Esophagus muscularis mucosa (tissue), 4 donors: ENCODE results near the gene PAPLN.

Experiments
- CTCF ChIP-seq, 3 experiments: fragments of 200-600 bp in 2 of 3; fragments of 450-650 bp in 1 of 3; sonication (generic) in 2 of 3; IDR thresholded peaks; one replicate each; pipeline ENCODE4 v1.5.1; 2017 to 2019; ENCODE audit warnings: antibody characterized with exemption in 3 of 3, mild to moderate bottlenecking in 2 of 3, moderate library complexity in 1 of 3
- EP300 ChIP-seq: sonication (generic); formaldehyde crosslinking; IDR thresholded peaks from one replicate; pipeline ENCODE4 v1.6.1; 2017; ENCODE audit warnings: antibody characterized with exemption
- POLR2A ChIP-seq: fragments of 450-650 bp; IDR thresholded peaks from one replicate; pipeline ENCODE4 v1.6.1; 2017; ENCODE audit warnings: antibody characterized with exemption, moderate library complexity, mild to moderate bottlenecking, low read depth

- TF ChIP-seq EP300 = no peak
- no peak for TF ChIP-seq CTCF (IDR thresholded peaks at IDR 0.05)
- no peak for TF ChIP-seq POLR2A
Measured at GRCh38 chr14:73246387-73247150, 9.3 kb downstream of the PAPLN start.
